HL-60 (cell line): Measurements from ENCODE around the gene PER3.

ENCODE experiments used
- DNase-seq, 2 experiments: peaks; one replicate each; pipeline ENCODE4 v3.0.0-alpha.2; 2010 to 2020; ENCODE audit warnings: low read depth in 1 of 2, low spot score in 1 of 2
- H3K27ac ChIP-seq: fragments of 250-450 bp; sonication (Bioruptor Pico); replicated peaks from 2 replicates; pipeline ENCODE4 v1.5.1; 2020; ENCODE audit warnings: mild to moderate bottlenecking, moderate library complexity
- H3K27me3 ChIP-seq: fragments of 250-450 bp; sonication (Bioruptor Pico); 2 replicates; pipeline ENCODE4 v1.5.1; 2021; ENCODE audit warnings: mild to moderate bottlenecking, moderate library complexity; ENCODE audit not compliant: insufficient read depth, poor library complexity, severe bottlenecking
- H3K4me3 ChIP-seq: replicated peaks from 2 replicates; pipeline ENCODE4 v1.5.1; 2011; ENCODE audit warnings: mild to moderate bottlenecking, control low read depth, low read length; ENCODE audit not compliant: insufficient read depth
- GABPA ChIP-seq: IDR thresholded peaks from 2 replicates; pipeline ENCODE4 v1.6.1; 2012; ENCODE audit warnings: low read depth
- POLR2AphosphoS5 ChIP-seq: IDR thresholded peaks from 2 replicates; pipeline ENCODE4 v1.6.1; 2012; ENCODE audit warnings: low read depth
- SPI1 ChIP-seq: IDR thresholded peaks from 2 replicates; pipeline ENCODE4 v1.6.1; 2012; ENCODE audit warnings: low read depth, mild to moderate bottlenecking, borderline replicate concordance
- TF ChIP-seq, protein P1 (sequence below): IDR thresholded peaks from 2 replicates; pipeline ENCODE4 v1.6.1; 2012; ENCODE audit warnings: low read depth; ENCODE audit not compliant: insufficient replicate concordance
- TF ChIP-seq, protein P2 (sequence below): IDR thresholded peaks from one replicate; pipeline ENCODE4 v1.5.1; 2011; ENCODE audit warnings: low read length, control low read depth, inconsistent platforms; ENCODE audit not compliant: insufficient read depth

The PER3 gene

GRCh38 chr1:7770669-7770996, 13.5 kb upstream of the PER3 start:
- DNase-seq: peak; percentile 24 to 62
- peak; percentile 61 for TF ChIP-seq SPI1
- TF ChIP-seq, protein P1, sequence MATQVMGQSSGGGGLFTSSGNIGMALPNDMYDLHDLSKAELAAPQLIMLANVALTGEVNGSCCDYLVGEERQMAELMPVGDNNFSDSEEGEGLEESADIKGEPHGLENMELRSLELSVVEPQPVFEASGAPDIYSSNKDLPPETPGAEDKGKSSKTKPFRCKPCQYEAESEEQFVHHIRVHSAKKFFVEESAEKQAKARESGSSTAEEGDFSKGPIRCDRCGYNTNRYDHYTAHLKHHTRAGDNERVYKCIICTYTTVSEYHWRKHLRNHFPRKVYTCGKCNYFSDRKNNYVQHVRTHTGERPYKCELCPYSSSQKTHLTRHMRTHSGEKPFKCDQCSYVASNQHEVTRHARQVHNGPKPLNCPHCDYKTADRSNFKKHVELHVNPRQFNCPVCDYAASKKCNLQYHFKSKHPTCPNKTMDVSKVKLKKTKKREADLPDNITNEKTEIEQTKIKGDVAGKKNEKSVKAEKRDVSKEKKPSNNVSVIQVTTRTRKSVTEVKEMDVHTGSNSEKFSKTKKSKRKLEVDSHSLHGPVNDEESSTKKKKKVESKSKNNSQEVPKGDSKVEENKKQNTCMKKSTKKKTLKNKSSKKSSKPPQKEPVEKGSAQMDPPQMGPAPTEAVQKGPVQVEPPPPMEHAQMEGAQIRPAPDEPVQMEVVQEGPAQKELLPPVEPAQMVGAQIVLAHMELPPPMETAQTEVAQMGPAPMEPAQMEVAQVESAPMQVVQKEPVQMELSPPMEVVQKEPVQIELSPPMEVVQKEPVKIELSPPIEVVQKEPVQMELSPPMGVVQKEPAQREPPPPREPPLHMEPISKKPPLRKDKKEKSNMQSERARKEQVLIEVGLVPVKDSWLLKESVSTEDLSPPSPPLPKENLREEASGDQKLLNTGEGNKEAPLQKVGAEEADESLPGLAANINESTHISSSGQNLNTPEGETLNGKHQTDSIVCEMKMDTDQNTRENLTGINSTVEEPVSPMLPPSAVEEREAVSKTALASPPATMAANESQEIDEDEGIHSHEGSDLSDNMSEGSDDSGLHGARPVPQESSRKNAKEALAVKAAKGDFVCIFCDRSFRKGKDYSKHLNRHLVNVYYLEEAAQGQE: no peak
- peak overlapping the region; percentile 86 for H3K27ac ChIP-seq
- H3K27me3 ChIP-seq: no peaks in the 10 kb centered on the region
- peak overlapping the region; percentile 73 for H3K4me3 ChIP-seq

DNA sequence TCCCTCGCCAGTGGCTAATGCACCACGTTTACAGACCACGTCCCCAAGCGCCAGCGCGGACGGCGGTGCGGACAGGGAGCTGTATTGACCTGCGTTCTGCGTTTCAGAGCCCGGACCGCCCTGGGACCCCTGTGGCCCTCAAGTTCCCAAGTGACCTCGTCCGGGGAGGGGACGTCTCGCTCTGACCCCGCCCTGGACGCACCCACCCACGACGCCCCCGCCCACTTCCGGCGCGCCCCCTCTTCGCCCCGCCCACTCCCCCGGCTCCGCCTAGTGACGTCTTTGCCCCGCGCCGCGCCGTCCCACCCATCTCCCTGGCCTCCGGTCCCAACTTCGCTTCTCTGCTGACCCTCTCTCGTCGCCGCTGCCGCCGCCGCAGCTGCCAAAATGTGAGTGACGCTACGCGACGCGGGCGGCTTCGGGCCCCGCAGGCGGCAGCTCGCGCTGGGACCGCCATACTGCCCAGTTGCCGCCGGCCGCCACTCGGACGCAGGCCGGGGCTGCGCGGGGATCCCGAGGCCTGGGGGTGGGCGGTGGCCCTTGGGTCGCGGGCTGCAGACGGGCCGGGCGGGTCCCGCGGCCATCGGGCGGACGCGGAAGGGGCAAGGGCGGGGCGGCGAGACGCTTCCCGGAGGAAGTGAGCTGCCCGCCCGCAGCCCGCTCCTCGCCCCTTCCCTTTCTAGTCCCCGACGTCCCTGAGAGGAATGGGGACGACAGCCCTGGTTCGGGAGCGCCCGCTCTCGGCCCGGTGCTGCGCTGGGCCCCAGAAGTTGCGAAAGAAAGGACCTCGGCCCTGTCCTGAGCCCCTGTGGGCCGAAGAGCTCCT, 12.9 kb upstream of the PER3 start, which contains the start of gene VAMP3:
Gene VAMP3 (plus strand): TSS at position 300 of the 826 bp plus-strand sequence. CDS start 88 bp downstream, at position 388.
- TF ChIP-seq, protein P1: no peak
- peak; percentile 65 for TF ChIP-seq POLR2AphosphoS5
- TF ChIP-seq GABPA: no peak
- peak; percentile 49 for TF ChIP-seq SPI1
- H3K27me3 ChIP-seq: no peaks in the 10 kb centered on the region
- DNase-seq: peak; percentile 80 to 82
- H3K27ac ChIP-seq: peak within 1 kb of the TSS; percentile 86
- H3K4me3 ChIP-seq: peak within 1 kb of the TSS; percentile 73

DNA sequence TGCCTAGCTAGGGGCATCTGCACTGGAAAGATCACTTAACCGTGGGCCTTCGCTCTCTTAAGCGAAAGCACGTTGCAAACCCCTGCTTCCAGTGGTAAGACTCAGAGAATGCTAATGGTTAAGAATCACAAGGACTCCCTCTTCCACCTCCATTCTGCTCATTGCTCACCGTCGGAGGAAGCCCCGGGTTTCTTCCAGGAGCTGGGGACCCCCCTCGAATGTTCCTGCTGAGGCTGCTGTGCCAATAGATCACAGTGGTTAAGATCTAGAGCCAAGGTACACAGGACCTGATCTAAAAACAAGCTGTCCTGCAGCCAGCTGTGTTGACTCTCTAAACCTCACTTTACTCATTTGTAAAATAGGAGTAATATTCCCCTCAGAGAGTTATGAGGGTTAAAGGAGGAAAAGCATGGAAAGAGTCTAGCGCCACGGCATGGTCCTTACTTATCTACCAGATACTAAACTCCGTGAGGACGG, 12.2 kb upstream of the PER3 start:
- no peak for DNase-seq
- Histone ChIP-seq H3K4me3 (peak overlapping the region; percentile 73), H3K27me3 (no peaks in the 10 kb centered on the region), H3K27ac (peak overlapping the region; percentile 86)
- TF ChIP-seq, protein P2, sequence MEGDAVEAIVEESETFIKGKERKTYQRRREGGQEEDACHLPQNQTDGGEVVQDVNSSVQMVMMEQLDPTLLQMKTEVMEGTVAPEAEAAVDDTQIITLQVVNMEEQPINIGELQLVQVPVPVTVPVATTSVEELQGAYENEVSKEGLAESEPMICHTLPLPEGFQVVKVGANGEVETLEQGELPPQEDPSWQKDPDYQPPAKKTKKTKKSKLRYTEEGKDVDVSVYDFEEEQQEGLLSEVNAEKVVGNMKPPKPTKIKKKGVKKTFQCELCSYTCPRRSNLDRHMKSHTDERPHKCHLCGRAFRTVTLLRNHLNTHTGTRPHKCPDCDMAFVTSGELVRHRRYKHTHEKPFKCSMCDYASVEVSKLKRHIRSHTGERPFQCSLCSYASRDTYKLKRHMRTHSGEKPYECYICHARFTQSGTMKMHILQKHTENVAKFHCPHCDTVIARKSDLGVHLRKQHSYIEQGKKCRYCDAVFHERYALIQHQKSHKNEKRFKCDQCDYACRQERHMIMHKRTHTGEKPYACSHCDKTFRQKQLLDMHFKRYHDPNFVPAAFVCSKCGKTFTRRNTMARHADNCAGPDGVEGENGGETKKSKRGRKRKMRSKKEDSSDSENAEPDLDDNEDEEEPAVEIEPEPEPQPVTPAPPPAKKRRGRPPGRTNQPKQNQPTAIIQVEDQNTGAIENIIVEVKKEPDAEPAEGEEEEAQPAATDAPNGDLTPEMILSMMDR: no peak
- no peak for TF ChIP-seq SPI1
- no peak for TF ChIP-seq GABPA
- TF ChIP-seq, protein P1: no peak
- TF ChIP-seq POLR2AphosphoS5: no peak

DNA sequence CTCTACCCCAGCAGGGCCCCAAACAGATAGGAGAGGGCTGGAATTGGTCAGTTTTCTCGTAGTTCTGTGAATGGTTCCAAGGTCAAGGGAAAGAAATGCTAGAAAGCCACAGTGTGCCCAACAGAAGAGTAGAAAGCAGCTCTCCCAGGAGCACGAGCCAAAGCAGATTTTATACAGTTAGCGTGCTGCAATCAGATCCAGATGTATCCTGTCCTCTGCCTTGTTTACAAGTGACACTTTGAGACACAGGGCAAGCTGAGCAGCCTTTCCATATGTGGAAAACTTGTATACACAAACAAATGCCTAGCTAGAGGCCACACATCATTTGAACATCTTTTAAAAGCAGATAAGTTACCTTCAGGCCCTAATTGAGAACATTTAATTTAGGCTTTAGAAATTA, 6.5 kb upstream of the PER3 start:
- Histone ChIP-seq H3K4me3 (no peak overlapping the region), H3K27ac (no peak overlapping the region), H3K27me3 (no peaks in the 10 kb centered on the region)
- DNase-seq: no peak
- TF ChIP-seq POLR2AphosphoS5: no peak
- no peak for TF ChIP-seq GABPA
- TF ChIP-seq SPI1: no peak
- TF ChIP-seq, protein P2: no peak
- TF ChIP-seq, protein P1: no peak
